ENCODE data around the gene KCNQ1. TPM values are rescaled to one million over a fixed set of nuclear protein-coding genes. Genes with fewer than 3 reads are reported as not detected.
A peak's percentile ranks its signal among the peaks of the same experiment; 100 is the strongest.

The KCNQ1 gene
- total and polyA plus RNA-seq, 3 experiments from 2014 or later = 2.6 to 5.7 (median 3.4) TPM

GRCh38 chr11:2777871-2778629 is 333.2 kb downstream of the KCNQ1 start:
- Mint-ChIP-seq H3K4me1 (peaks cover 4 to 12% (median 5%) of the 10 kb centered on the region in 3 donors), H3K4me3 (no peak overlapping the region), H3K36me3 (no peaks in the 10 kb centered on the region), H3K27ac (no peak overlapping the region), H3K9me3 (no peaks in the 10 kb centered on the region), H3K27me3 (no peaks in the 10 kb centered on the region)
- POLR2A ChIA-PET = no interaction called here
- H3K36me3 ChIP-seq (ENCODE audit: insufficient read depth, low read length) = no peaks in the 10 kb centered on the region
- no peak overlapping the region for H3K27ac ChIP-seq (ENCODE audit: low read depth, low read length)
- no peak overlapping the region for H3K4me3 ChIP-seq (ENCODE audit: low read length)
- peak in 1 of 5 donors; percentile 39 for DNase-seq
- peaks cover 6% of the 10 kb centered on the region for H3K4me1 ChIP-seq (ENCODE audit: insufficient read depth, low read length)
- H3K27me3 ChIP-seq (ENCODE audit: insufficient read depth, low read length, poor library complexity, severe bottlenecking) = no peaks in the 10 kb centered on the region
- H3K9me3 ChIP-seq (ENCODE audit: low read length) = no peaks in the 10 kb centered on the region
- CTCF ChIA-PET = no interaction called here

GRCh38 chr11:2778630-2779498 is 334.1 kb downstream of the KCNQ1 start:
- H3K27ac ChIP-seq (ENCODE audit: low read depth, low read length) = peak overlapping the region; percentile 69
- Mint-ChIP-seq H3K9me3 (no peaks in the 10 kb centered on the region), H3K4me1 (peaks cover 3 to 12% (median 4%) of the 10 kb centered on the region in 3 donors), H3K27ac (no peak overlapping the region), H3K4me3 (no peak overlapping the region), H3K36me3 (no peaks in the 10 kb centered on the region), H3K27me3 (no peaks in the 10 kb centered on the region)
- H3K4me1 ChIP-seq (ENCODE audit: insufficient read depth, low read length) = peaks cover 6% of the 10 kb centered on the region
- CTCF ChIA-PET = no interaction called here
- no peak overlapping the region for H3K4me3 ChIP-seq (ENCODE audit: low read length)
- no peaks in the 10 kb centered on the region for H3K36me3 ChIP-seq (ENCODE audit: insufficient read depth, low read length)
- POLR2A ChIA-PET = no interaction called here
- no peaks in the 10 kb centered on the region for H3K27me3 ChIP-seq (ENCODE audit: insufficient read depth, low read length, poor library complexity, severe bottlenecking)
- no peaks in the 10 kb centered on the region for H3K9me3 ChIP-seq (ENCODE audit: low read length)
- DNase-seq = peak in 1 of 5 donors; percentile 24

GRCh38 chr11:2779499-2779980 is 334.7 kb downstream of the KCNQ1 start:
- no peaks in the 10 kb centered on the region for H3K9me3 ChIP-seq (ENCODE audit: low read length)
- CTCF ChIA-PET = no interaction called here
- H3K27ac ChIP-seq (ENCODE audit: low read depth, low read length) = peak overlapping the region; percentile 69
- H3K4me1 Mint-ChIP-seq = peaks cover 0 to 10% (median 4%) of the 10 kb centered on the region in 3 donors
- DNase-seq = peak in 1 of 5 donors; percentile 27
- POLR2A ChIA-PET = no interaction called here
- no peaks in the 10 kb centered on the region for H3K36me3 Mint-ChIP-seq
- no peak overlapping the region for H3K27ac Mint-ChIP-seq
- no peaks in the 10 kb centered on the region for H3K9me3 Mint-ChIP-seq
- no peak overlapping the region for H3K4me3 Mint-ChIP-seq
- no peaks in the 10 kb centered on the region for H3K27me3 ChIP-seq (ENCODE audit: insufficient read depth, low read length, poor library complexity, severe bottlenecking)
- no peaks in the 10 kb centered on the region for H3K27me3 Mint-ChIP-seq
- peaks cover 5% of the 10 kb centered on the region for H3K4me1 ChIP-seq (ENCODE audit: insufficient read depth, low read length)
- H3K36me3 ChIP-seq (ENCODE audit: insufficient read depth, low read length) = no peaks in the 10 kb centered on the region
- no peak overlapping the region for H3K4me3 ChIP-seq (ENCODE audit: low read length)

- Mint-ChIP-seq H3K36me3 (no peaks in the 10 kb centered on the region), H3K9me3 (no peaks in the 10 kb centered on the region), H3K27ac (no peak overlapping the region), H3K4me1 (peaks cover 0 to 3% (median 0%) of the 10 kb centered on the region in 3 donors), H3K27me3 (no peaks in the 10 kb centered on the region), H3K4me3 (no peak overlapping the region)
- Histone ChIP-seq H3K27me3 (ENCODE audit: insufficient read depth, low read length, poor library complexity, severe bottlenecking) (no peaks in the 10 kb centered on the region), H3K4me3 (ENCODE audit: low read length) (no peak overlapping the region), H3K4me1 (ENCODE audit: insufficient read depth, low read length) (no peaks in the 10 kb centered on the region), H3K36me3 (ENCODE audit: insufficient read depth, low read length) (no peaks in the 10 kb centered on the region), H3K27ac (ENCODE audit: low read depth, low read length) (peak overlapping the region; percentile 69), H3K9me3 (ENCODE audit: low read length) (no peaks in the 10 kb centered on the region)
- ChIA-PET CTCF (no interaction called here), POLR2A (no interaction called here)
- DNase-seq = peak in 1 of 5 donors; percentile 42
These were observed 335.4 kb downstream of the KCNQ1 start for GRCh38 chr11:2779981-2780849.

- Histone ChIP-seq H3K27ac (ENCODE audit: low read depth, low read length) (peak overlapping the region; percentile 3), H3K27me3 (ENCODE audit: insufficient read depth, low read length, poor library complexity, severe bottlenecking) (no peaks in the 10 kb centered on the region), H3K4me1 (ENCODE audit: insufficient read depth, low read length) (no peaks in the 10 kb centered on the region), H3K36me3 (ENCODE audit: insufficient read depth, low read length) (no peaks in the 10 kb centered on the region), H3K9me3 (ENCODE audit: low read length) (no peaks in the 10 kb centered on the region), H3K4me3 (ENCODE audit: low read length) (no peak overlapping the region)
- no peaks in the 10 kb centered on the region for H3K9me3 Mint-ChIP-seq
- no peak overlapping the region for H3K4me3 Mint-ChIP-seq
- no peaks in the 10 kb centered on the region for H3K27me3 Mint-ChIP-seq
- H3K36me3 Mint-ChIP-seq = no peaks in the 10 kb centered on the region
- H3K4me1 Mint-ChIP-seq = no peaks in the 10 kb centered on the region
- H3K27ac Mint-ChIP-seq = peak overlapping the region in 1 of 8 donors; percentile 89
- ChIA-PET CTCF (no interaction called here), POLR2A (no interaction called here)
- DNase-seq = no peak
These were observed 336.1 kb downstream of the KCNQ1 start for GRCh38 chr11:2780850-2781407.

GRCh38 chr11:2781408-2782274 is 336.8 kb downstream of the KCNQ1 start:
- POLR2A ChIA-PET = no interaction called here
- no peak overlapping the region for H3K4me3 Mint-ChIP-seq
- DNase-seq = peak in 1 of 5 donors; percentile 36

GRCh38 chr11:2782769-2783168 is 338.0 kb downstream of the KCNQ1 start:
- H3K27me3 Mint-ChIP-seq = no peaks in the 10 kb centered on the region
- ChIA-PET CTCF (no interaction called here), POLR2A (no interaction called here)
- no peaks in the 10 kb centered on the region for H3K4me1 ChIP-seq (ENCODE audit: insufficient read depth, low read length)
- no peaks in the 10 kb centered on the region for H3K9me3 ChIP-seq (ENCODE audit: low read length)
- no peaks in the 10 kb centered on the region for H3K36me3 ChIP-seq (ENCODE audit: insufficient read depth, low read length)
- H3K27ac Mint-ChIP-seq = no peak overlapping the region
- no peak overlapping the region for H3K4me3 Mint-ChIP-seq
- H3K27me3 ChIP-seq (ENCODE audit: insufficient read depth, low read length, poor library complexity, severe bottlenecking) = no peaks in the 10 kb centered on the region
- H3K4me3 ChIP-seq (ENCODE audit: low read length) = no peak overlapping the region
- H3K27ac ChIP-seq (ENCODE audit: low read depth, low read length) = no peak overlapping the region
- no peaks in the 10 kb centered on the region for H3K36me3 Mint-ChIP-seq
- H3K9me3 Mint-ChIP-seq = no peaks in the 10 kb centered on the region
- H3K4me1 Mint-ChIP-seq = no peaks in the 10 kb centered on the region
- DNase-seq = no peak

More at GRCh38 chr11:2781408-2782274, 336.8 kb downstream of the KCNQ1 start:
- Histone ChIP-seq H3K27ac (ENCODE audit: low read depth, low read length) (peak overlapping the region; percentile 47), H3K27me3 (ENCODE audit: insufficient read depth, low read length, poor library complexity, severe bottlenecking) (no peaks in the 10 kb centered on the region), H3K4me1 (ENCODE audit: insufficient read depth, low read length) (no peaks in the 10 kb centered on the region), H3K9me3 (ENCODE audit: low read length) (no peaks in the 10 kb centered on the region), H3K36me3 (ENCODE audit: insufficient read depth, low read length) (no peaks in the 10 kb centered on the region), H3K4me3 (ENCODE audit: low read length) (no peak overlapping the region)
- peak overlapping the region in 1 of 8 donors; percentile 48 for H3K27ac Mint-ChIP-seq
- H3K4me1 Mint-ChIP-seq = no peaks in the 10 kb centered on the region
- no peaks in the 10 kb centered on the region for H3K36me3 Mint-ChIP-seq
- H3K9me3 Mint-ChIP-seq = no peaks in the 10 kb centered on the region
- no peaks in the 10 kb centered on the region for H3K27me3 Mint-ChIP-seq
- CTCF ChIA-PET = no interaction called here
